CD4-positive, alpha-beta T cell treated with Interferon alpha-2 for 1 hour (primary cell): ENCODE measurements around the gene SERINC3.

Source experiments
- DNase-seq, 2 donors: peaks; one replicate each; pipeline ENCODE4 v3.0.0-alpha.2; 2020 to 2022

Gene SERINC3

GRCh38 chr20:44532259-44532980 is 10.6 kb upstream of the SERINC3 start:
- no peak for DNase-seq

- DNase-seq: no peak
Measured at GRCh38 chr20:44528309-44528708, 6.4 kb upstream of the SERINC3 start.

GRCh38 chr20:44527716-44528199 is 5.9 kb upstream of the SERINC3 start:
- no peak for DNase-seq

- DNase-seq: no peak
Measured at GRCh38 chr20:44526129-44526528, 4.3 kb upstream of the SERINC3 start.

- no peak for DNase-seq
Measured at GRCh38 chr20:44523746-44524145, 1.9 kb upstream of the SERINC3 start.

GRCh38 chr20:44522841-44523240 is 971 bp upstream of the SERINC3 start:
- DNase-seq: no peak

- peak; percentile 2 to 33 for DNase-seq
Measured at GRCh38 chr20:44520881-44521280, 989 bp downstream of the SERINC3 start.

GRCh38 chr20:44518248-44518647 is 3.6 kb downstream of the SERINC3 start:
- no peak for DNase-seq

- DNase-seq: no peak
Measured at GRCh38 chr20:44517454-44517853, 4.4 kb downstream of the SERINC3 start.

GRCh38 chr20:44516491-44516890 is 5.4 kb downstream of the SERINC3 start:
- no peak for DNase-seq

- DNase-seq: no peak
Measured at GRCh38 chr20:44513871-44514270, 8.0 kb downstream of the SERINC3 start.

GRCh38 chr20:44509762-44510161 is 12.1 kb downstream of the SERINC3 start:
- no peak for DNase-seq

- DNase-seq: no peak
Measured at GRCh38 chr20:44504402-44505307, 17.2 kb downstream of the SERINC3 start.

- no peak for DNase-seq
Measured at GRCh38 chr20:44502968-44503367, 18.9 kb downstream of the SERINC3 start.

GRCh38 chr20:44501448-44501847 is 20.4 kb downstream of the SERINC3 start:
- no peak for DNase-seq

- no peak for DNase-seq
Measured at GRCh38 chr20:44500221-44500620, 21.6 kb downstream of the SERINC3 start.

- no peak for DNase-seq
Measured at GRCh38 chr20:44497761-44498160, 24.1 kb downstream of the SERINC3 start.

- DNase-seq: no peak
Measured at GRCh38 chr20:44496976-44497375, 24.9 kb downstream of the SERINC3 start.

GRCh38 chr20:44495802-44496481 is 25.9 kb downstream of the SERINC3 start:
- no peak for DNase-seq

- DNase-seq: no peak
Measured at GRCh38 chr20:44495257-44495656, 26.6 kb downstream of the SERINC3 start.

- DNase-seq: no peak
Measured at GRCh38 chr20:44494681-44495080, 27.2 kb downstream of the SERINC3 start.

- DNase-seq: no peak
Measured at GRCh38 chr20:44494266-44494665, 27.6 kb downstream of the SERINC3 start.
